Globus pallidus (tissue), 1 donor: ENCODE measurements around the gene PGC.

ENCODE experiments used
- DNase-seq: peaks from one replicate; pipeline ENCODE4 v3.0.0-alpha.2; 2015; ENCODE audit warnings: low spot score

PGC gene

DNA sequence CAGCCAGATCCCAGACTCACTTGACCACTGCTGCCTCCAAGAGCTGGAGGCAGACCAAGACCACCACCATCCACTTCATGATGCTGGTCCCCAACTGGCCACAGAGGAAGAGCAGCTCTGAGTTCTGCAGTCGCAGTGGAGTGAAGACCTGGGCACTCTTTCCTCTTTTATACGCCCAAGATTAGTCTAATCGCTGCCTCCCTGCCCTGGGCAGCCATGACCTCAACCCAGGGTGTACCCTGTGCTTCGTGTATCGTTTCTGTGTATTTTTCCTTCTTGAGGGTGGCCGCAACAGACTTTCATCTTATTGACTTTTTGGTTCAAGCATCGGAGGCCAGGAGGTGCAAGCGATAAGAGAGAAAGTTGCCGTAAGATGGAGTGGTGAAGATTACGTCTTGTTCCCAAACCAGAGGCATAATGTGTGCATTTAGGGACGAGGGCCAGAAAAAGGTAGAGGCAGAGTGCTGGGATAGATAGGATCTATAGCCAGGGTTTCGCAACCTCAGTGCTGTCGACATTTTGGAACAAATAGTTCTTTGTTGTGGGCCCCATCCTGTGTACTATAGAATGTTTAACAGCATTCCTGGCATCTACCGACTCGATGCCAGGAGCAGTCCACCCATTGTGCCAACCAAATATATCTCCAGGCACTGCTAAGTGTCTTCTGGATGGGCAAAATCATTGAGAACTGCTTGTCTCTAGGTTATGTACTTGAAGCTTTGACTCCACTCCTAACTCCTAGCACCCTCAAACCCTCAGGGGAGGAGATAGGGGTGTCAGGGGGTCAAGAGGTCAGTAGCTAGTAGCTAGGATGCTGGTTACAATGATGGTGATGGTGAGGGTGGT is at the start of gene PGC:
TSS of gene PGC (minus strand) at position 142 of the 846 bp plus-strand sequence. CDS start at position 79, 63 bp downstream.
- DNase-seq, result no peak

DNA sequence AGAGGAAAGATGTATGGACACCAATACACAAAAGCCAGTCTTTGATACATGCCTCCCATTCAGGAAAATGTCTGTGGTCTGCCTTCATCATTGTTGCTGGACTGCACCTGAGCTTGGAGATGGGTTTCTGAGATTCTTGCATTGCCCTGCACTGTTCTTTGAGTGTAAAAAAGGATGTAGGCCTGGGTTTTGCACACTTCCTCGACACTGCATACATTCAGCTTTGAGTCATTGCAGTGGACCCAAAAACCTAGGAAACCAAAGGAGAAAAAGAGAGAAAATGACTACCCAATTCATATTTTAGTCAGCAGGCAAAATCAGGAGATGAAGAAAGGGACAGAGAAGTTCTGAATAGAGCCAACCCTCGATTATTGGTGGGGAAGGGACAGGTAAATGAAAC is 49.3 kb upstream of the PGC start:
- DNase-seq, result no peak

DNA sequence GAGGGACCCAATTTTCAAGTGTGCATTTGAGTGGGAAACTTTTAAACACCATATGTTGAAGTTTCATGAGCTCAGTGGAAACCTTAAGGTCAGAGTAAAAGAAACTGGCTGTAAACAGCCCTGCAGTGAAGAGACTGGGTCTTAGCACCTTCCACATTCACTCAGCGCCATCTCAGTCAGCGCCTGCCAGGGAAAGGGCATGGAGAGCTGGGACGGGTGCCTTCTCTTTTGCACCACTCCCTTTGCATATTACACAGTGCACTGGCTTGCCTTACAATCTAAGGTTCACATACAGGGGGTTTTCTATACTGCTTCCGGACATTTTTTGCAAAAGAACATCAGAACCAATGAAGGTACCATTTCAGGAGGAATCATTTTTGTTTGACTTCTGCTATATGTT is 44.8 kb upstream of the PGC start:
- no peak for DNase-seq

DNA sequence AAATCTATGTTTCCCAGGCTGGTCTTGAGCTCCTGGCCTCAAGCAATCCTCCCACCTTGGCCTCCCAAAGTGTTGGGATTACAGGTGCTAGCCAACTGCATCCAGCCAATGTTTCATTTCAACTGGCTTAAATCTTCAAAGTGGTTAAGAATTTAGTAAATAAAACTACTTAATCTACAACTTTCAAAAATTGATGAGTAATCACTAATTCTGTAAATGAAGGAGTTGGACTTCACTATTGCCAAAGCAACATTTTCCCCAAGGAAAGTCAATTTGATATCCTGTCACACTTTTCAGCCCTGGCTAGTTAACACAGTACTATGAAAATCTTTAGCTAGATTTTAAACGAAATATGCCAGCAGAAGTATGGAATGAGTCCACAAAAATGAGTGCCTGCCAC is 44.1 kb upstream of the PGC start:
- no peak for DNase-seq

DNA sequence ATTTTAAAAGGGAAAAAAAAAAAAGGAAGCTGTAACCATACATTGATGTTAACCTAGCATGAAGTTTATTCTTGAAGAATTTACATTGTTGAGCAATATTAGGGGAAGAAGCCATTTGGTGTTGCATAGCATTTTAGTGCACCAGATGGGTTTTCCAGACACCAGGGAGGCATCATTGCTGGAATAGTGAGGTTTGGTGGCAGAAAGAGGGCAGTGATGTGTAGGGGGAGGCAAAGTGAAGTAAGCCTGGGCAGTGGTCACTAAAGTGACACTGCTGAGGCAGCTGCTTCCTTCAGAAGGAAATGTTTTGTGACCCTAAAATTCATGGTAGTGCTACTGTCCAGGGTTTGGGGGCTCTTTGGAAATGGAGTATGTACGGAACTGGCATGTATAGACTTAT is 42.8 kb upstream of the PGC start:
- no peak for DNase-seq

DNA sequence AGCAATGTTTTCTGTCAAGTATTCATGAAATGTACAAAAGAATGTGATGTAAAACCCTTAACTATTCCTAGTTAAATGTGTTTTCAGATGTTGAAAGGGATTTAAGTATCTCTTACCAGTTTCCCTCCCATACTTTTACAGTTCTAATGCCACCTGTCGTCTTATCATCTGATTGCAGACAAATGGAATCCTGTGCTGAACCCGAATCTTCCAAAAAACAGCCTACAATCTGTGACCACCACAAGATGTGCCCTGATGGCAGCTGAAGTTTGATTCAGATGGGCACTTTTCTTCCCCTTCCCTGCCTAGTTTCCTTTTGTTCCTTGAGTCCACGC is 42.2 kb upstream of the PGC start:
- DNase-seq, result no peak

DNA sequence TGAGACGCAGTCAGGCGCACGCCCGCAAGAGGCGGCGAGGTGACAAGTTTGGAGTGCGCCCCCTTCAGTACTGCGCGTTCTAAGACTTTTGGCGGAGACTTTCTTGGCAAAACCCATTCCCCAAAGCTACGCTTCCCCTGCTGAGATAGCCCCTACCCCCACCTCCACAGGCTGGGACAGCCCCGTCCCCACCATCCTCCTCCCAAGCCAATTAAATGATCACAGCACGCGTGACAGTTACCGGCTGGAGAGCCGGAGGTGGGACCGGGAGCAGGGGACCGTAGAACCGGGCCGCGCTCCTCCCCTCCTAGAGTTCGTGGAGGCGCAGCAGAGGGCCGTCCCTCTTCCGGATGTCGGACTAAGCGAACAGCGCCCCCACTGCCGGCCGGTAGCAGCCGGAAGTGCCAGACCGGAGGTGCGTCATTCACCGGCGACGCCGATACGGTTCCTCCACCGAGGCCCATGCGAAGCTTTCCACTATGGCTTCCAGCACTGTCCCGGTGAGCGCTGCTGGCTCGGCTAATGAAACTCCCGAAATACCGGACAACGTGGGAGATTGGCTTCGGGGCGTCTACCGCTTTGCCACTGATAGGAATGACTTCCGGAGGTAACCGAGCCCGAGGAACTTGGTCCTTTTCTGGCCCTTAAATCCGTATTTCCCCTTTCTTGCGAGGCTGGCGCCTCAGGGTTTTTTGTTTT is 40.2 kb upstream of the PGC start, which contains the start of gene TOMM6:
TSS of gene TOMM6 (plus strand) at position 476 of the 699 bp plus-strand sequence. CDS start at position 480, 4 bp downstream.
- peak; percentile 92 for DNase-seq

DNA sequence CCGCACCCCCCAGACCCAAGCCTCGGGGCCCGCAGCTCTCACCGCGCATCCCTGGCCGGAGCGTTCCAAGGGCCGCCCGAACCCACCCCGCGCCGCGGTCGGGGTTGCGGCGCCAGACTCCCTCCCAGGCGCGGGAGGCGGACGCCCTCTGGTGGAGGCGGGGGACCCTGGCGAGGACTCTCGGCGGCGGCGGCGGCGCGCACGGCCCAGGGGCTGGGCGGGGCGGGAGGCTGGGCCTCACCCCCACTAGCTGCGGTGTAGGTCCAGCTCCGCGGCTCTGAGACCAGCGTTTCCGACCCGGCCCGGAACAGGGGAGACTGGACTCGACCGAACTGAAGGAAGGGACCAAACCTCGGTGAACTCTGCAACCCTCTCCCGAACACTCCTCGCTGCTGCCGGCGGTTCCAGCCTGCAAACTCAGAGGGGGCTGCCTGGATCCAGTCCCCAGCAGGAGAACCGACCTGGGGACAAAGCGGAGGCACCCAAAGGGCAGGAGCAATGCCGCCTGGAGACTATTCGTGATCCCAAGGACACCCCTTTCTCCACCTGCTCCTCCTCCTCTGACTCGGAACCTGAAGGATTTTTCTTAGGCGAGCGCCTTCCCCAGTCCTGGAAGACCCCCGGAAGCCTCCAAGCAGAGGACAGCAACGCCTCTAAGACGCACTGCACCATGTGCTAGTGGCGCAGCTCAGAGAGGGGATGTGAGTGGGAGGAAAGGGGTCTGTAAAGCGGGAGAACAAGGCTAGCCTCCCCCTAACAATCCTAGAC is 39.4 kb upstream of the PGC start:
- DNase-seq, result peak; percentile 88

DNA sequence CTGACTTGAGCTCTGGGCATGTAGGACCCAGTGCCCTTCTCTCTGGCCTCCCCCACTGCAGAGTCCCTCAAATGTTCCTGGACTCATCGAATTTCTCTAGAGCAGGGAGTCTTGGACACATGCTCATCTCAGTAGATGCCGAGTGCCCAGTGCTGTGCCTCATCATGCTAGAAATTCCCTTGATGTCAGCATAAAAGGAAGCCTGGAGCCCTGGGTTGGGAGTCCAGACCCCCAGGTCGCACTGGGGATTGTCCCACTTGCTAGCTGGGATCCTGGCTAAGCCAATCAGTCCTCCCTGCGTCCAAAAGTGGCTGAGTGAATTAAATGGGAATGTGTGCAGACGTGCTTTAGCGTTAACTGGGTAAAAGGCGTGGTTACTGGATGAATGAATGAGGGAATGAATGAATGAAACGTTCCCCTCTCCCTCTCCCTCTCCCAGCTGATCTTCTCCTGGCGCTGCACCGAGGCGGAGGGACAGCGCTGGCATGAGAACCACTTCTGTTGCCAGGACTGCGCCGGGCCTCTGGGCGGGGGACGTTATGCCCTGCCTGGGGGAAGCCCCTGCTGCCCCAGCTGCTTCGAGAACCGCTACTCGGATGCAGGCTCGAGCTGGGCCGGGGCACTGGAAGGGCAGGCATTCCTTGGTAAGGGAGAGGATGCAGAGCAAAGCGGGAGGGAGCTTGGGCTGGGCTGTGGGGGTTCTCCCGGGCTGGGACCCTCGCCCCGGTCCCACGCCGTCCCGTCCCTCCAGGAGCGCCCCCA is 38.7 kb upstream of the PGC start:
- peak; percentile 37 for DNase-seq

DNA sequence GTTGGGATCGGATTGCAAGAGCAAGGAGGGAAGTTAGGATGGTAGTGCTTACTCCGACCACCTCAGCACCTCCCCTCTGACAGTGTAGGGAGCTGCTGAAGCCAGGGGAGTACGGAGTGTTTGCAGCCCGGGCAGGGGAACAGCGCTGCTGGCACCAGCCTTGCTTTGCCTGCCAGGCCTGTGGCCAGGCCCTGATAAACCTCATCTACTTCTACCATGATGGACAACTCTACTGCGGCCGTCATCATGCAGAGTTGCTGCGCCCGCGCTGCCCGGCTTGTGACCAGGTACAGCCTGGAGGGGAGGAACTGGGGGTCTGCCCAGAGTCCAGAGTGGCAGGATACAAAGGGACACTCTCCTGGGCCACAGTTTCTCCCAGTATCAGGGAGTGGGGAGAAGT is 38.1 kb upstream of the PGC start:
- DNase-seq, result no peak

DNA sequence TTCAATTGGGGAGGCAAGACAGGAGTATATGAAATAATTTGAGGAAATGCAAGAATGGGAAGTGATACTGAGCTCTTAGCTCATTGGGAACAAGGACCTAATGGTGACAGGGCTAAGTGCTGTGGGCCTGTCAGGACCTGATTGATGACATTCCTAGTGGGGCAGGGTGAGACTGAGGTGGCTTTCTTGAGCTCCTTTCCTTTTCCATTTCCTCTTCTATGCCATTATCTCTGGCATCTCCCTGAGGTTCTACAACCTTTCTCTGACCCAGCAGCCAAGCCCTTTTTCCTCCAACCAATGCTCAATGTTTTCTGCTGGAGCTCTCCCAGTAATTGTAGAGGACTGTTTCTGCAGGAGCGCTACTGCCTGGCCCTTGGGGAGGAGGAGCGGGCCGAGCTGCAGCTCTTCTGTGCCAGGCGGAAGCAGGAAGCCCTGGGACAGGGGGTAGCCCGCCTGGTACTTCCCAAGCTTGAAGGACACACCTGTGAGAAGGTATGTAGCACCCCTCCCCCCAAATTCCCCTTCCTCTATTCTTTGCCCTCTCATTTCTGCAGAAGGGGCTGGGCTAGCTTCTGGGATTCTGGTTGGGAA is 37.5 kb upstream of the PGC start:
- DNase-seq, result no peak

DNA sequence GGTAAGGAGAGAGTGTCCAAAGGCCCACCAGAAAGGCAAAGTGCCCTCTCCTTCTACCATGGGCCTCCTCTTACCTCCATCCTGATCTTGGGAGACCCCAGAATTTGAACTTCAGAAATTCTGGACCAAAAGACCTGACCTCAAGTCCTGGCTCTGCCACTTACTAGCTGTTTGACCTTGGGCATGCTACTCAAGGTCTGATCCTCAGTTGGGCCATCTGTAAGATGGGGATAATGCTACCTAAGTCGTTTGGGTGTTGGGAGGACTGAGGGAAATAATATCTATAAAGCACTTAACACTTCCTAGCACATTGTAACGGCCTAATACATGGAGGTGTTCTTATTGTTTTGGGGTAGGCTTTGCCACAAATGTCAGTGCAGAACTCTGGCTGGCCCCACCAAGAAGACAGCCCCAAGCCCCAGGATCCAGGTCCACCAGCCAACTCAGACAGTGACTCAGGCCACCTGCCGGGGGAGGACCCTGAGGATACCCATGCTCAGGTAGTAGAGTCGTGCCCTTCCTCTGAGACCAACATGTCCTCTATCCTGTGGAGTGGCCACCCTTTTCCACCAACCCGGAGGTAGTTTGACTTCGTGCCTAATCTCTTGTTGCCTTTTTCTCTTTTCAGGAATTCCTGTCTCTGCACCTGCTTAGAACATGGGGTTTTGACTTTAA is 36.0 kb upstream of the PGC start:
- DNase-seq, result no peak

DNA sequence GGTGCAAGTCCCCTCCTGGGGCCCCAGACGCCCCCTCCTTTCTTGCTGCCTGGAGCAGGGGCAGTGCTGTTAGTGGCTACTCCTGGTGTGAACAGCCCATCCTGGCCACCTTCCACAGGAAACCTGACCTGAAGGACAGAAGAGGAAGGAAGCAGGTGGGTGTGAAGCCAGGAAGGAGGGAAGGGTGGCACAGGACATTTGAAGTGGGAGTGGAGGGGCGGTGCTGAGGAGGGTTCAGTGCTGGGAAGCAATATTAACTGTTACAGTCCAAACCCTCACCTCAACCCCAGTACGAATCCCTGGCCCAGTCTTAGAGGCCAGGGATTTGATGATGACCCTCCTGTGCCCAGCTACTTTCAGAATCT is 34.2 kb upstream of the PGC start:
- DNase-seq, result no peak

DNA sequence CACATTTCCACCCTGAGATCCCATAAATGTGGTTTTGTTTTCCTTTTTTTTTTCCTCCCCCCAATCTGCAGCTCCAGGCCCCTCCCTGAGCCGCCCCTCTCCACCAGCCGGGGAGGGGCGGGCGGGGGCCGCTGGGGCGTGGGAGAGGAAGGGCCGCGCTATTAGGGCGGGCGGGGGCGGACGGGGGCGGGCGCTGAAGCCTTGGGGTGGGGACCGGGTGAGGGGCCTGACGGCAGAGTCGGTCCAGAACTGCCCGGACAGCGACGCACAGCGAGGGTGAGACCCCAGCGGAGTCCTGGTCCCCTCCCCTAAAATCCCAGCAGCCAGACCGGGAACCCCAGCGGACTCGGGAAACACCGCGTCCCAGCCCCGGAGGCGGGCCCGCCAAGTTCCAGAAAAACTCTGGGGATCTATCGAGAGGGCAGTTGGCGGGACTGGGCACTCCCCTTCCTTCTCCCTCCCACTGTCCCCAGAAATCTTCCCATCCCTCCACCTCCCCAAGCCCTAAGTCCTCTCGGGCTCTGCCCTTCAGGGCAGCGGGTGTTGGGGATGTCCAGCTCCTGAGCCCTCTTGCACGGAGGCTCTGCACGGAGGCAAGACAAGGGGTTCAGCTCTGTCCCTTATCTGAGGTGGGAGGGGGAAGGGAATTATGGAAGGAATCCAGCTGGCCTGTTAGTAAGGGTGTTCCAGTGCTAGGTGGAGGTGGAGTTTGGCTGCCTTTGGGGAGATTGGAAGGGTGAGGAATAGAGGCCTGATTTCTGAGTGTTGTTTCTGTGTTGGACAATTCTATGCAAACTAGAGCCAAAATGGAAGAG is 33.6 kb upstream of the PGC start, which contains the start of gene PRICKLE4:
TSS of gene PRICKLE4 (plus strand) at position 232 of the 815 bp plus-strand sequence. CDS start 2,692 bp downstream, outside the sequence.
- peak; percentile 12 for DNase-seq

DNA sequence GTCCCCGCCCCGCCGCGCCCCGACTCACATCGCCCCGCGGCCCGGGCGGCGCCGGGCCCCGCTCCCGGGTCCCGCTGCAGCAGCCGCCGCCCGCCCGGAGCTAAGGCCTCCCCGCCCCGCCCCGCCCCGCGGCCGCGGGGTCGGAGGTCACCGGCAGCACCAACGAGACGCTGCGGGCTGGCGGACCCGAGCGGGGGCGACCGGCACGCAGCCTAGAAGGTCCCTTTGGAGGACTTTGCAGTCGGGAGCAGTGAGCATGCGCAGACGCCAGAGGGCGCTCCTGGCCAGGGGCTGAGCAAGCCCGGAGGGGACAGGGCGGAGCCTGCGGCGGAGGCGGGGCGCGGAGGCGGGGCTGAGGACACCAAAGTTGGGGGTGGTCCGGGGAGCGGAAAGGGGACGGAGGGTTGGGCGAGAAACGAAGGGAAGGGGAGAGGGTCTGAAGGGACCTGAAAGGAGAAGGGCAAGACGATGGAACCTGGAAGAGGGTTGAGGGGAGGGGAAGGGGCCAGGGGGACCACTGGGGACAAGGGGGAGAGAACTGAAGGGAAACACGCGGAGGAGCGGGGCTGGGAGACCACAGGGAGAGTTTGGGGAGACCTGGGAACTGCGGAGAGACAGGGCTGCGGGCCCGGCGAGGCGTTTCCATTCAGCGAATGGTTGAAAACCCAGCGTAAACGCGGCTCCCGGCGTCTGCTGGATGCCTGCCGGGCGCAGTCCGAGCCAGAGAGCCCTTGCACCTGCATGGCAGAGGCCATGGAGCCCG is 32.8 kb upstream of the PGC start, which contains the start of gene FRS3:
TSS of gene FRS3 (minus strand) at position 113 of the 763 bp plus-strand sequence. CDS start 2,913 bp downstream, outside the sequence.
- DNase-seq, result peak; percentile 98

DNA sequence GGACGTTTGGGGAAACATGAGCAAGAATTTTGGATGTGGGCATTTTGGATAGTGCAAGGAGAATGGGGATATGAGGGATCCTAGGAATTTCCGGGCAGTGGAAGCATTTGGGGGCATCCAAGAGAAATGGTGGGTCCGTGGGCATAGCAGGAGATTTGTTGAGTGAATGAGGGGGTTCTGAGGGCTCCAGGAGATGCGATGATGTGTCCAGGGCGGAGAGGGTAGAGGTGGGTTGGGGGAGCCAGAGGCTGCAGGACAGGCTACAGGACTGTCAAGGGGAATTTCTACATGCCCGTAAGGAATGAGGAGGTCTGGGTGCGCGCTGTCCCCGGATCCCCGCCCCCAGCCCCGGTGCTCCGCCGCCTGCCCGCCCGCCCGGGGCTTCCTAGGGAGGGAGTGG is 32.1 kb upstream of the PGC start:
- DNase-seq, result no peak

DNA sequence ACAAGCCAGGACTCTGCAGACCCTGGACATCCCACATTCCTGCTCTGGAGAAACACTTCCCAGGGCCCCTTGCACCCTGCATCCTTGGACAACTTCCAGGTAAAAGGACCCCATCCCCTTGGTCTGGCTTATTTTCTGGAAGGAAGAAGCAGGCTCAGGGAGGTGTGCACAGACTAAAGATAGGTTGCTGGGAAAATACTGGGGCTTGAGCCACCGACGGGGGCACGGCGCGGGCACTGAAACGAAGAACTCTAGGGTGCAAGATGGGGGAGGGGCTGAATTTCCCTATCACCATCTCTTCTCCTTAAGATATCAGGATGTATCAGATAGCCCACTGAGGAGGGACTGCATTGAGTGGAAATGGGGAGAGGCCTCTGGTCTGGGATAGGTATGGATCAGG is 31.7 kb upstream of the PGC start:
- DNase-seq, result no peak

DNA sequence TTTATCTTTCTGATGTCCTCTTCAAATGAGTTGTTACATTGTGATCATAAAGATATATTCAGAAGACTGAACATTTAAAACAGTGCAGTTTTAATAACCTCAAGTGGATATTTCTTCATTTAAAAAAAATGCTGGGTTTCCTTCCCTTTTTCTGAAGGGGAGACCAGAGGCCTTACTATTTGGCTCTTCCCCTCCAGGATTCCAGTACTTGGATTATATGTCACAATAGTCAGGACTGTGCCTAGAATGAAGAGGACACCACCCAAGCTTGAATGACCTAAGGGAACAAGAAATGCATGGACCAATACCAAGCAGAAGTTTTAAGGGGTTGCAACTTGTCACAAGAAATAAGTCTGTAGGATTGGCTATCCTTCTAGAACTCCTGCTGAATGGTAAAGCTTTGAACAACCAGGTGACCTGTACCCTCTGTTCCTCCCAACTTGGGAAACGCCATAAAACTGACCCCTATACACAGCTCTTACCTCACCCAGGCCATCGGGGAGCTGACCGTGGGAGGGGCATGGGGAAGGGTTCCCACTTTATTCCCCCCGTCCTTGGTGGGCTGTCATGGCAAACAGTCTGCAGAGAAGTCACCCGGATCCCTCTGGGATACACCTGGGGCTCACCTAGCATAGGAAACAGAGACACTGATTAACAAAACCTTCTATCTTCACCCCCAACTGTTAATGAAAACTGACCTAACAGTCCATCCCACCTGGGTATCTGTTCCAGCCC is 30.5 kb upstream of the PGC start:
- no peak for DNase-seq
